Measurements from ENCODE around the gene EDARADD. TPM values are rescaled to one million over a fixed set of nuclear protein-coding genes. Genes with fewer than 3 reads are reported as not detected.

EDARADD gene
- total and polyA plus RNA-seq, 2 of the 13 experiments (the other 11 are each of a cell fraction or from before 2014, with no cell fraction given), result 0.03 TPM; not detected in 1

DNA sequence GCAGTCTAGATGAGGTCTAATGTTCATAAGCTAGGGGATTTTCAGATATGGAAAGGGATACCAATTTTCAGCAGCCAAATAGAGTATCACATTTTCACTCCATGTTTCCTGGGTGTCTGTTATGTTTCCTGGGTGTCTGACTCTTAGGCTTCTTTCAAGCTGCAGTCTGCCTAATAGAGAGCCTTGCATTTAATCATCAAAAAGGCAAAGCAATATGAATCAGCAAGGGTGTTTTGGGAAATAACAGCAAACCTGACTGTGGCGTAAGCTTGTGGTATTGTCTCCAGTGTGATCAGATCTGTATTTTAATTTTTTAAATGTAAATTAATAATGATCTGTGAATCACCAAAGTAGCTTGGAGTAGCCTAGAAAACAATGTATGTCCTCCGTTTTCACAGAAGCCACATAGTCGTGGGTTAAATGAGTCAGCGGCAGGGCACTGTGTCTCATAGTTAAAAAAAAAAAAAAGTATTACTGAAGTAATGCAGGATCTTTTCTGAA lies 140.1 kb downstream of the EDARADD start (continued):
- TF ChIP-seq ZNF773 (CRISPR knock-in tag; IDR thresholded peaks at IDR 0.05; ENCODE audit: borderline replicate concordance) (no peak), KDM6A (CRISPR knock-in tag; IDR thresholded peaks at IDR 0.05; ENCODE audit: low read depth) (no peak)

Other genes starting within 250 kb of the EDARADD start
- 0.86 and 1.6 TPM in 2 replicates for gene ERO1B, start 112.3 kb upstream of the EDARADD start, total RNA-seq (2016; rRNA removed; fragmentation: Illumina TruSeq; extraction: Trizol)
- 1.9 and 2.1 TPM in 2 replicates for gene ERO1B, start 112.3 kb upstream of the EDARADD start, polyA plus RNA-seq (2011; rRNA removed)
- 29.3 and 42.1 TPM in 2 replicates for gene LGALS8, start 129.7 kb downstream of the EDARADD start, total RNA-seq (2016; rRNA removed; fragmentation: Illumina TruSeq; extraction: Trizol)
- gene LGALS8, start 129.7 kb downstream of the EDARADD start, polyA plus RNA-seq (2011; rRNA removed), result 139 and 185 TPM in 2 replicates
- gene HEATR1, start 210.2 kb downstream of the EDARADD start, total RNA-seq (2016; rRNA removed; fragmentation: Illumina TruSeq; extraction: Trizol), result 45.8 and 80.3 TPM in 2 replicates
- 7.9 and 10.2 TPM in 2 replicates for gene HEATR1, start 210.2 kb downstream of the EDARADD start, polyA plus RNA-seq (2011; rRNA removed)

All from HepG2 (cell line).